Measurements from ENCODE around the gene PKD1L1. TPM values are rescaled to one million over a fixed set of nuclear protein-coding genes. Genes with fewer than 3 reads are reported as not detected.

PKD1L1 gene
- total RNA-seq, 4 donors from 2014 or later: 0.06 to 0.19 (median 0.13) TPM; not detected in 1

- H3K27ac ChIP-seq: no peak overlapping the region
- H3K4me3 ChIP-seq: no peak overlapping the region
- H3K27me3 ChIP-seq: peaks cover 0 to 19% (median 0%) of the 10 kb centered on the region in 4 donors
- 56 to 71% methylated on average over 3 of the region's 3 CpGs for WGBS, 2 donors
- intact Hi-C loops (cut with DNase I): no loop called here
- H3K36me3 ChIP-seq: no peaks in the 10 kb centered on the region
- DNase-seq: no peak
- H3K4me1 ChIP-seq: peaks cover 0 to under 1% (median 0%) of the 10 kb centered on the region in 3 donors
- no peaks in the 10 kb centered on the region for H3K9me3 ChIP-seq
- TF ChIP-seq, protein P1, sequence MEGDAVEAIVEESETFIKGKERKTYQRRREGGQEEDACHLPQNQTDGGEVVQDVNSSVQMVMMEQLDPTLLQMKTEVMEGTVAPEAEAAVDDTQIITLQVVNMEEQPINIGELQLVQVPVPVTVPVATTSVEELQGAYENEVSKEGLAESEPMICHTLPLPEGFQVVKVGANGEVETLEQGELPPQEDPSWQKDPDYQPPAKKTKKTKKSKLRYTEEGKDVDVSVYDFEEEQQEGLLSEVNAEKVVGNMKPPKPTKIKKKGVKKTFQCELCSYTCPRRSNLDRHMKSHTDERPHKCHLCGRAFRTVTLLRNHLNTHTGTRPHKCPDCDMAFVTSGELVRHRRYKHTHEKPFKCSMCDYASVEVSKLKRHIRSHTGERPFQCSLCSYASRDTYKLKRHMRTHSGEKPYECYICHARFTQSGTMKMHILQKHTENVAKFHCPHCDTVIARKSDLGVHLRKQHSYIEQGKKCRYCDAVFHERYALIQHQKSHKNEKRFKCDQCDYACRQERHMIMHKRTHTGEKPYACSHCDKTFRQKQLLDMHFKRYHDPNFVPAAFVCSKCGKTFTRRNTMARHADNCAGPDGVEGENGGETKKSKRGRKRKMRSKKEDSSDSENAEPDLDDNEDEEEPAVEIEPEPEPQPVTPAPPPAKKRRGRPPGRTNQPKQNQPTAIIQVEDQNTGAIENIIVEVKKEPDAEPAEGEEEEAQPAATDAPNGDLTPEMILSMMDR (IDR thresholded peaks at IDR 0.05): peak in 2 of 6 experiments; percentile 15 to 19
- no peak for TF ChIP-seq POLR2A (IDR thresholded peaks at IDR 0.05)
Observed at GRCh38 chr7:47792521-47793121, 155.6 kb downstream of the PKD1L1 start.

DNA sequence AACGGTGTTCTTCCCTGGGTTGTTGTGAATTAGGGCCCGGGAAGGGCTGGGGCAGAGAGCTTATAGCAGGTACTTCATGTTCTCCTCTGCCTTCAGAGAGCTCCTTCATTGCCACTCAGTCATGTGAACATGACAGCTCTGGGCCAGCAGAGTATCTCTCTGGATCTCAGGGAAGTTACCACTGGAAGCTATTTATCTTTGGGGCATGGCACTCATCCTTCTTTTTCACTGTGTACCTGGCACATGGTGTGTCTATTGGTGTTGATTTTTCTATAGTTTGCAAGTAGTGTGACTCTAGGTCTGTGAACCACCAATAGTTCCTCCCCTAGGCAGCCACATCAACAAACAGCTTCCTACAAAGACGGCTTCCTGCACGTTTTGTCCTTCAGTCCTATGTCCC lies 156.6 kb downstream of the PKD1L1 start:
- no peak for TF ChIP-seq POLR2A (IDR thresholded peaks at IDR 0.05)
- TF ChIP-seq, protein P1 (IDR thresholded peaks at IDR 0.05): no peak
- DNase-seq: no peak
- H3K27ac ChIP-seq: no peak overlapping the region
- H3K9me3 ChIP-seq: no peaks in the 10 kb centered on the region
- H3K27me3 ChIP-seq: peaks cover 0 to 20% (median 0%) of the 10 kb centered on the region in 4 donors
- peaks cover 0 to 10% (median 5%) of the 10 kb centered on the region in 3 donors for H3K4me1 ChIP-seq
- 77 to 80% methylated on average over 4 of the region's 4 CpGs for WGBS, 2 donors
- no peak overlapping the region for H3K4me3 ChIP-seq
- no peaks in the 10 kb centered on the region for H3K36me3 ChIP-seq
- intact Hi-C loops (cut with DNase I): no loop called here

GRCh38 chr7:47788083-47788482 lies 160.2 kb downstream of the PKD1L1 start:
- WGBS, 2 donors: 87 to 95% methylated on average over 4 of the region's 4 CpGs
- intact Hi-C loops (cut with DNase I): no loop called here
- Histone ChIP-seq H3K4me1 (peaks cover 11 to 45% (median 29%) of the 10 kb centered on the region in 3 donors), H3K4me3 (no peak overlapping the region), H3K27me3 (peaks cover 0 to 20% (median 0%) of the 10 kb centered on the region in 4 donors), H3K27ac (no peak overlapping the region), H3K36me3 (no peaks in the 10 kb centered on the region), H3K9me3 (no peaks in the 10 kb centered on the region)
- TF ChIP-seq, protein P1 (IDR thresholded peaks at IDR 0.05): no peak
- no peak for DNase-seq

DNA sequence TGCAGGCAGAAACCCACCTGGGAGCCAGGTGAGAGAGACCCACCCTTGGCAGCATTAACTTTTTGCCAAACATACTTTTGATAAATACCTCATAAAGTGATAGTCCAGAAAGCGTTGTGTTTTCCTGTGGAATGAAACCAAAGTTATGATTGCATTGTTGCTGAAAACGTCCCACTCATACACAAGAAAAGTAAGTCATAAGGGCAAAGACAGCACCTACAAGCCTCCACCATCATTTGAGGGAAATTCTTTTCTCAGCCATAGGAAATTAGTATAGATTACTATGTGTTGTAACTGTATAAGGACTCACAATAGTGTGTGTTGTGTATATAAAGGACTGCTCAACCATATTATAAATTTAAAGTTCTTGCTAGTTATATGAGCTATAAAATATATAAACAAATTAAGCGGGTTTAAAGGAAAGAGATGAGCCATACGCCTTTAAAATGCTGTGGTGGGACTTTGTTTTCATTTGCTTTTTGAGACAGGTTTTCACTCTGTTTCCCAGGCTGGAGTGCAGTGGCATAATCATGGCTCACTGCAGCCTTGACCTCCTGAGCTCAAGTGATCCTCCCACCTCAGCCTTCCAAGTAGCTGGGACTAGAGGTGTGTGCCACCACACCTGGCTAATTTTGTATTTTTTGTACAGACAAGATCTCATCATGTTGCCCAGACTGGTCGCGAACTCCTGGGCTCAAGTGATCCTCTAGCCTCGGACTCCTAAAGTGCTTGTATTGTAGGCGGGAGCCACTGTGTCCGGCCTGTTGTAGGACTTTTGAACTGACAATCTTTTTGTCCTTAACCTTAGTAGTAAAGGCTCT lies 160.8 kb downstream of the PKD1L1 start:
- no peak overlapping the region for H3K4me3 ChIP-seq
- H3K36me3 ChIP-seq: no peaks in the 10 kb centered on the region
- 67 to 71% methylated on average over 9 of the region's 9 CpGs for WGBS, 2 donors
- peaks cover 0 to 26% (median 0%) of the 10 kb centered on the region in 4 donors for H3K27me3 ChIP-seq
- DNase-seq: no peak
- H3K9me3 ChIP-seq: no peaks in the 10 kb centered on the region
- H3K4me1 ChIP-seq: peaks cover 11 to 46% (median 29%) of the 10 kb centered on the region in 3 donors
- intact Hi-C loops (cut with DNase I): no loop called here
- peak overlapping the region in 2 of 4 donors; percentile 49 to 57 for H3K27ac ChIP-seq
- TF ChIP-seq, protein P1 (IDR thresholded peaks at IDR 0.05): no peak
- TF ChIP-seq POLR2A (IDR thresholded peaks at IDR 0.05): no peak
